HEK293 (cell line): ENCODE data around the gene NCEH1.

Experiments used
- ZFP3 ChIP-seq: fragments of 450-650 bp; formaldehyde crosslinking; IDR thresholded peaks from 2 replicates; pipeline ENCODE4 v1.5.1; 2016; ENCODE audit warnings: low read depth, missing biosample characterization, missing genetic modification characterization
- ZNF366 ChIP-seq: fragments of 450-650 bp; formaldehyde crosslinking; conservative IDR thresholded peaks from 2 replicates; pipeline ENCODE4 v1.5.1; 2016; ENCODE audit warnings: missing biosample characterization, missing genetic modification characterization
- ZNF404 ChIP-seq: fragments of 450-650 bp; formaldehyde crosslinking; IDR thresholded peaks from 2 replicates; pipeline ENCODE4 v1.5.1; 2017; ENCODE audit warnings: missing biosample characterization, missing genetic modification characterization
- TF ChIP-seq, protein P1 (sequence below): fragments of 450-650 bp; formaldehyde crosslinking; IDR thresholded peaks from 2 replicates; pipeline ENCODE4 v1.5.1; 2016; ENCODE audit warnings: missing biosample characterization, missing genetic modification characterization
- TF ChIP-seq, protein P2 (sequence below): fragments of 450-650 bp; formaldehyde crosslinking; IDR thresholded peaks from 2 replicates; pipeline ENCODE4 v1.5.1; 2016; ENCODE audit warnings: missing biosample characterization, missing genetic modification characterization
- TF ChIP-seq, protein P3 (sequence below): fragments of 450-650 bp; formaldehyde crosslinking; IDR thresholded peaks from 2 replicates; pipeline ENCODE4 v1.5.1; 2017; ENCODE audit warnings: missing biosample characterization, missing genetic modification characterization

DNA sequence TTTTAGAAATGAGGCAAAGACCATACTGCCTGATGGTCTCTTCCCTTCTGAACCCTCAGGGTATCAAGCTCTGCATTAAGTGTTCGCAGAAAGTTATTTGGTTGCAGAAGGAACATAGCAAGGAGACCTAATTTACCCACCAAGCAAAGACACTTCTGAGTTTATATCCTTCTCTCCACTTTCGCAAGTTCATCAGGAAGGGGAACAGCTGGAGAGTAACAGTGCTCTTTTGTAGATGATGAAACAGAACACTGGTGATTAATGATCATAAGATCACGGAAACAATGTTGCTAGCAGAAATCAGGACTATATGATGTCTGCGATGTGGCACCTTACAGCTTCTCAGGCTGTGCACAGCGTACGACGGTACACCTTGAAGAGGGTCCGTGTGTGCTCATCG lies 62.1 kb downstream of the NCEH1 start:
- TF ChIP-seq, protein P1, sequence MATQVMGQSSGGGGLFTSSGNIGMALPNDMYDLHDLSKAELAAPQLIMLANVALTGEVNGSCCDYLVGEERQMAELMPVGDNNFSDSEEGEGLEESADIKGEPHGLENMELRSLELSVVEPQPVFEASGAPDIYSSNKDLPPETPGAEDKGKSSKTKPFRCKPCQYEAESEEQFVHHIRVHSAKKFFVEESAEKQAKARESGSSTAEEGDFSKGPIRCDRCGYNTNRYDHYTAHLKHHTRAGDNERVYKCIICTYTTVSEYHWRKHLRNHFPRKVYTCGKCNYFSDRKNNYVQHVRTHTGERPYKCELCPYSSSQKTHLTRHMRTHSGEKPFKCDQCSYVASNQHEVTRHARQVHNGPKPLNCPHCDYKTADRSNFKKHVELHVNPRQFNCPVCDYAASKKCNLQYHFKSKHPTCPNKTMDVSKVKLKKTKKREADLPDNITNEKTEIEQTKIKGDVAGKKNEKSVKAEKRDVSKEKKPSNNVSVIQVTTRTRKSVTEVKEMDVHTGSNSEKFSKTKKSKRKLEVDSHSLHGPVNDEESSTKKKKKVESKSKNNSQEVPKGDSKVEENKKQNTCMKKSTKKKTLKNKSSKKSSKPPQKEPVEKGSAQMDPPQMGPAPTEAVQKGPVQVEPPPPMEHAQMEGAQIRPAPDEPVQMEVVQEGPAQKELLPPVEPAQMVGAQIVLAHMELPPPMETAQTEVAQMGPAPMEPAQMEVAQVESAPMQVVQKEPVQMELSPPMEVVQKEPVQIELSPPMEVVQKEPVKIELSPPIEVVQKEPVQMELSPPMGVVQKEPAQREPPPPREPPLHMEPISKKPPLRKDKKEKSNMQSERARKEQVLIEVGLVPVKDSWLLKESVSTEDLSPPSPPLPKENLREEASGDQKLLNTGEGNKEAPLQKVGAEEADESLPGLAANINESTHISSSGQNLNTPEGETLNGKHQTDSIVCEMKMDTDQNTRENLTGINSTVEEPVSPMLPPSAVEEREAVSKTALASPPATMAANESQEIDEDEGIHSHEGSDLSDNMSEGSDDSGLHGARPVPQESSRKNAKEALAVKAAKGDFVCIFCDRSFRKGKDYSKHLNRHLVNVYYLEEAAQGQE (tag by site-specific recombination): no peak
- TF ChIP-seq, protein P2, sequence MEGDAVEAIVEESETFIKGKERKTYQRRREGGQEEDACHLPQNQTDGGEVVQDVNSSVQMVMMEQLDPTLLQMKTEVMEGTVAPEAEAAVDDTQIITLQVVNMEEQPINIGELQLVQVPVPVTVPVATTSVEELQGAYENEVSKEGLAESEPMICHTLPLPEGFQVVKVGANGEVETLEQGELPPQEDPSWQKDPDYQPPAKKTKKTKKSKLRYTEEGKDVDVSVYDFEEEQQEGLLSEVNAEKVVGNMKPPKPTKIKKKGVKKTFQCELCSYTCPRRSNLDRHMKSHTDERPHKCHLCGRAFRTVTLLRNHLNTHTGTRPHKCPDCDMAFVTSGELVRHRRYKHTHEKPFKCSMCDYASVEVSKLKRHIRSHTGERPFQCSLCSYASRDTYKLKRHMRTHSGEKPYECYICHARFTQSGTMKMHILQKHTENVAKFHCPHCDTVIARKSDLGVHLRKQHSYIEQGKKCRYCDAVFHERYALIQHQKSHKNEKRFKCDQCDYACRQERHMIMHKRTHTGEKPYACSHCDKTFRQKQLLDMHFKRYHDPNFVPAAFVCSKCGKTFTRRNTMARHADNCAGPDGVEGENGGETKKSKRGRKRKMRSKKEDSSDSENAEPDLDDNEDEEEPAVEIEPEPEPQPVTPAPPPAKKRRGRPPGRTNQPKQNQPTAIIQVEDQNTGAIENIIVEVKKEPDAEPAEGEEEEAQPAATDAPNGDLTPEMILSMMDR (tag by site-specific recombination): no peak
- TF ChIP-seq ZFP3 (no peak), ZNF404 (tag by site-specific recombination) (no peak), ZNF366 (tag by site-specific recombination) (no peak)
- TF ChIP-seq, protein P3, sequence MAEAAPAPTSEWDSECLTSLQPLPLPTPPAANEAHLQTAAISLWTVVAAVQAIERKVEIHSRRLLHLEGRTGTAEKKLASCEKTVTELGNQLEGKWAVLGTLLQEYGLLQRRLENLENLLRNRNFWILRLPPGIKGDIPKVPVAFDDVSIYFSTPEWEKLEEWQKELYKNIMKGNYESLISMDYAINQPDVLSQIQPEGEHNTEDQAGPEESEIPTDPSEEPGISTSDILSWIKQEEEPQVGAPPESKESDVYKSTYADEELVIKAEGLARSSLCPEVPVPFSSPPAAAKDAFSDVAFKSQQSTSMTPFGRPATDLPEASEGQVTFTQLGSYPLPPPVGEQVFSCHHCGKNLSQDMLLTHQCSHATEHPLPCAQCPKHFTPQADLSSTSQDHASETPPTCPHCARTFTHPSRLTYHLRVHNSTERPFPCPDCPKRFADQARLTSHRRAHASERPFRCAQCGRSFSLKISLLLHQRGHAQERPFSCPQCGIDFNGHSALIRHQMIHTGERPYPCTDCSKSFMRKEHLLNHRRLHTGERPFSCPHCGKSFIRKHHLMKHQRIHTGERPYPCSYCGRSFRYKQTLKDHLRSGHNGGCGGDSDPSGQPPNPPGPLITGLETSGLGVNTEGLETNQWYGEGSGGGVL (tag by site-specific recombination): no peak
